Measurements from ENCODE around the gene OR6J1. TPM values are rescaled to one million over a fixed set of nuclear protein-coding genes. Genes with fewer than 3 reads are reported as not detected.
A peak's percentile ranks its signal among the peaks of the same experiment; 100 is the strongest.
"Not testable (repeated sequence)": the region's sequence is repeated elsewhere in the genome, so short reads cannot be mapped to it uniquely, and the experiment has no call there.

Gene OR6J1
- total RNA-seq (2014; rRNA removed; shearing (Covaris generic)) = not detected in 2 replicates

DNA sequence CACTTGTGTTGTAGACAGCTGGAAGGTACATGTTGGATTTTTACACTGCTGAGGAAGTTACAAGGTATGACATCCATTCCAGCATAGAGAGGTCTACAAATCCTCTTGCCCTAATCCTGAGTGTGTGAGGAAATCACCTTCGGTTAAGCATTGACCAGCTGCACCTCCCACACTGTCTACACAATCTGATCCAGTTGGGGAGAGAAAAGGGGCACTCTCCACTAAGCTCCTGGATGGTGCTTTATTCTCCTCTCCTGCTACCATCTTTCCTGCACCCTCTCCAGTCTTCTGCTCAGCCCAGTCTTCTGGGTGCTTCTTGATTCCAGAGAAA is at the start of gene OR6J1:
Gene OR6J1, minus strand, starts transcription at position 48 of the 331 bp plus-strand sequence. CDS start 9,541 bp downstream, outside the sequence.
- DNase-seq (ENCODE audit: low read depth) = no peak

DNA sequence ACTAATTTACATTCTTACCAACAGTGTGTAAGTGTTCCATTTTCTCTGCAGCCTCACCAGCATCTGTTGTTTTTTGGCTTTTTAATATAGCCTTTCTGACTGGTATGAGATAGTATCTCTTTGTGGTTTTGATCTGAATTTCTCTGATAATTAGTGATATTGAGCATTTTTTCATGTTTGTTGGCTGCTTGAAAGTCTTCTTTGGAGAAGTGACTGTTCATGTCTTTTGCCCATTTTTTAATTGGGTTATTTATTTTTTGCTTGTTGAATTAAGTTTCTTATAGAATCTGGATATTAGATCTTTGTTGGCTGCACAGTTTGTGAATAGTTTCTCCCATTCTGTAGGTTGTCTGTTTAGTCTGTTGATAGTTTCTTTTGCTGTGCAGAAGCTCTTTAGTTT is 48.0 kb upstream of the OR6J1 start:
- DNase-seq (ENCODE audit: low read depth) = peak; percentile 20

DNA sequence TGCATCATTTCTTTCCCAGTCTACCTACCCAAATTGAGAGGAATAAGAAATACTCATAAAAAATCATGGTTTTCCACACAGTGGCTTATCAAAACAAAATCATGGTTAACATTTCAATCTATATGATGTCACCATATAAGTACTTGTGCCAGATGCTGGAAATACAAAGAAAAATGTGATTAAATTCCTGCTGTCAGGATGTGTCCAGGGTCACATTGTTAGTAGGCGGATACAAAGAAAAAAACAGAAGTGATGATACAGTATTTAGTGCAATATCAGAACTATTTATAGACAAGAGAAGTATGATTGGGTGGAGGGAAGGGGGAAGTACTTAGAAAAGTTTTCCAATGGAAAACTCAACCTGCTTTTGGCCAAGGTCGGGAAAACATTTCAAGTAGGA is 47.0 kb upstream of the OR6J1 start:
- DNase-seq (ENCODE audit: low read depth) = peak; percentile 72

DNA sequence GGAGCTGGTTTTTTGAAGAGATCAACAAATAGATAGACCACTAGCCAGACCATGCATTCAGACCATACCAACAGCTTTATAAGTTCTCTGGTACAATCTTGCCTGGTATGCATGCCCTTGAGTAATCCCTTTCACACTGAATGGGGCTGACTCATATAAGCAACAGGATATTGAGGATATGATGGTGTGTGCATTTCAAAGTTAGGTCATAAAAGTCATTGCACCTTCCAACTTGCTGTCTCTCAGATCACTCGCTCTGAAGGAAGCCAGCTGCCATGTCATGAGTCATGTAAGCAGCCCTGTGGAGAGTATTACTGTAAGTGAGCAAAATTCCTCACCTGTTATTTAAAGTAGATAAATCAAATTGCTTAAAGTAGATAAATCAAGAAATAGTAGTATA is 45.0 kb upstream of the OR6J1 start:
- peak; percentile 97 for DNase-seq (ENCODE audit: low read depth)

DNA sequence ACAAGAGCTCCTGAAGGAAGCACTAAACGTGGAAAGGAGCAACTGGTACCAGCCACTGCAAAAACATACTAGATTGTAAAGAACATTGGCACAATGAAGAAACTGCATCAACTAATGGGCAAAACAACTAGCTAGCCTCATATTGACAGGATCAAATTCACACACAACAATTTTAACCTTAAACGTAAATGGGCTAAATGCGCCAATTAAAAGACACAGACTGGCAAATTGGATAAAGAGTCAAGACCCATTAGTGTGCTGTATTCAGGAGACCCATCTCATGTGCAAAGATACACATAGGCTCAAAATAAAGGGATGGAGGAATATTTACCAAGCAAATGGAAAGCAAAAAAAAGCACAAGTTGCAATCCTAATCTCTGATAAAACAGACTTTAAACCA is 43.8 kb upstream of the OR6J1 start:
- not testable (repeated sequence) for DNase-seq (ENCODE audit: low read depth)

DNA sequence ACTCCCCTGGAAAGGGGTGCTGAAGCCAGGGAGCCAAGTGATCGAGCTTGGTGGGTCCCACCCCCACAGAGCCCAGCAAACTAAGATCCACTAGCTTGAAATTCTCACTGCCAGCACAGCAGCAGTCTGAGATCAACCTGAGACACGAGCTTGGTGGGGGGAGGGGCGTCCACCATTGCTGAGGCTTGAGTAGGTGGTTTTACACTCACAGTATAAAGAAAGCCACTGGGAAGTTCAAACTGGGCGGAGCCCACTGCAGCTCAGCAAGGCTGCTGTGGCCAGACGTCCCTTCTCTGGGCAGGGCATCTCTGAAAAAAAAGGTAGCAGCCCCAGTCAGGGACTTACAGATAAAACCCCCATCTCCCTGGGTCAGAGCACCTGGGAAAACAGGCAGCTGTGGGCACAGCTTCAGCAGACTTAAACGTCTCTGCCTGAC is 42.0 kb upstream of the OR6J1 start:
- DNase-seq (ENCODE audit: low read depth) = peak; percentile 38

DNA sequence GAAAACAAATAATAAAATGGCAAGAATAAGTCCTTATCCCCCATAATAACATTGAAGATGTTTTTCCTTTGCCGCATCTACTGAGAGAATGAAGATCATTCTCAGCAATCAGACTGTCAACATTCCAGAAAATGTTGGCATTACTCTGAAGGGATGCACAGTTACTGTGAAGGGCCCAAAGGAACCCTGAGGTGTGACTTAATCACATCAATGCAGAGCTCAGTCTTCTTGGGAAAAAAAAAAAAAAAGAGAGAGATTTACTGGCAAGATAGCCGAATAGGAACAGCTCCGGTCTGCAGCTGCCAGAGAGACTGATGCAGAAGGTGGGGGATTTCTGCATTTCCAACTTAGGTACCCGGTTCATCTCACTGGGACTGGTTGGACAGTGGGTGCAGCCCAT is 41.3 kb upstream of the OR6J1 start:
- peak; percentile 52 for DNase-seq (ENCODE audit: low read depth)

DNA sequence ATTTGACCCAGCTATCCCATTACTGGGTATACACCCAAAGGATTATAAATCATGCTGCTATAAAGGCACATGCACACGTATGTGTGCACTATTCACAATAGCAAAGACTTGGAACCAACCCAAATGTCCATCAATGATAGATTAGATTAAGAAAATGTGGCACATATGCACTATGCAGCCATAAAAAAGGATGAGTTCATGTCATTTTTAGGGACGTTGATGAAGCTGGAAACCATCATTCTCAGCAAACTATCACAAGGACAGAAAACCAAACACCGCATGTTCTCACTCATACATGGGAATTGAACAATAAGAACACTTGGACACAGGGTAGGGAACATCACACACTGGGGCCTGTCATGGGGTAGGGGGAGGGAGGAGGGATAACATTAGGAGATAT is 39.3 kb upstream of the OR6J1 start:
- not testable (repeated sequence) for DNase-seq (ENCODE audit: low read depth)

DNA sequence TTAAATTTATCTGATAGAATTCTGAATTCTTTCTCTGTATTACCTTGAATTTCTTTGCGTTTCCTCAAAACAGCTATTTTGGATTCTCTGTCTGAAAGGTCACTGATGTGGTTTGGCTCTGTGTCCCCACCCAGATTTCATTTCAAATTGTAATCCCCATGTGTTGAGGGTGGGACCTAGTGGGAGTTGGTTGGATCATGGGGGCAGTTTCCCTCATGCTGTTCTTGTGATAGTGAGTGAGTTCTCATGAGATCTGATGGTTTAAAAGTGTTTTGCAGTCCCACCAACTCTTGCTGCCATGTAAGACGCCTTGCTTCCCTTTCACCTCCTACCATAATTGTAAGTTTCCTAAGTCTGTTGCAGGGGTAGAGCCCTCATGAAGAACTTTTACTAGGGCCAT is 34.1 kb upstream of the OR6J1 start:
- DNase-seq (ENCODE audit: low read depth) = no peak

DNA sequence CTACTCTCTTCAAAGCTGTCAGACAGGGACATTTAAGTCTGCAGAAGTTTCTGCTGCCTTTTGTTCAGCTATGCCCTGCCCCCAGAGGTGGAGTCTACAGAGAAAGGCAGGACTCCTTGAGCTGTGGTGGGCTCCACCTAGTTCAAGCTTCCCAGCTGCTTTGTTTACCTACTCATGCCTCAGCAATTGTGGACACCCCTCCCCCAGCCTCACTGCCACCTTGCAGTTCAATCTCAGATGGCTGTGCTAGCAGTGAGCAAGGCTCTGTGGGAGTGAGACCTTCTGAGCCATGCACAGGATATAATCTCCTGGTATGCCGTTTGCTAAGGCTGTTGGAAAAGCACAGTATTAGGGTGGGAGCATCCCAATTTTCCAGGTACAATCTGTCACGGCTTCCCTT is 33.4 kb upstream of the OR6J1 start:
- not testable (repeated sequence) for DNase-seq (ENCODE audit: low read depth)

DNA sequence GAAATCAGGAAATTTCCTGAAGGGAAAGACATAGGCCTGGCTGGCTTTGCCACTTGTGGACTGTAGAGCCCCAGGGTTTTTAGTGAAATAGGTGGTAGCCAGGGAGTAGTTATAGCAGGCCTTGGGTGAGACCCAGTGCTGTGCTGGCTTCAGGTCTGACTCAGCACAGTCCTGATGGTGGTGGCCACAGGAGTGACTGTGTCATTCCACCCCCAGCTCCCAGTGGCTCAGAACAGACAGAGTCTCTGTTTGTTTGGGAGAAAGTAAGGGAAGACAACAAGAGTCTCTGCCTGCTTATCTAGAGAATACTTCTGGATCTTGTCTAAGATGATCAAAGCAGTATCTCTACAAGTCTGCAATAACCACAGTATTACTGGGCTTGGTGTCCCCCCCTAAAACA is 27.5 kb upstream of the OR6J1 start:
- peak; percentile 76 for DNase-seq (ENCODE audit: low read depth)

DNA sequence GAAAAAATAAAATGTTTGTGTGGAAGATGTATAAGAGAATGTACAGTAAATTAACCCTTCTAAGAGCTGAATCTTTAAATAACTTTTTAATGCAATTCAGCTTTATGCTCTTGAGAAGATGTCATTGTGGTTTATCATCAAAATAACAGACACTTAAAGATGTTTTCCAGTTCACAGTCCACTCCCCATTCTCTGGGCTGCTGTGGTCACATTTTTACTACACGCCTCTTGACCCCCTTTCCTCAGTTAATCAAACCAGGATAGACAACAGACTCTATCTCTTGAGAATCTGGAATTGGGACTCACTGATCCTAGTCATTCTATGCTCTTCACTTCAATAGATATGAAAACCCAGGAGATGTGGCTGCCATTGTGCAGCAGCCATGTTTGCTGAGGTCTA is 24.7 kb upstream of the OR6J1 start:
- DNase-seq (ENCODE audit: low read depth) = no peak

DNA sequence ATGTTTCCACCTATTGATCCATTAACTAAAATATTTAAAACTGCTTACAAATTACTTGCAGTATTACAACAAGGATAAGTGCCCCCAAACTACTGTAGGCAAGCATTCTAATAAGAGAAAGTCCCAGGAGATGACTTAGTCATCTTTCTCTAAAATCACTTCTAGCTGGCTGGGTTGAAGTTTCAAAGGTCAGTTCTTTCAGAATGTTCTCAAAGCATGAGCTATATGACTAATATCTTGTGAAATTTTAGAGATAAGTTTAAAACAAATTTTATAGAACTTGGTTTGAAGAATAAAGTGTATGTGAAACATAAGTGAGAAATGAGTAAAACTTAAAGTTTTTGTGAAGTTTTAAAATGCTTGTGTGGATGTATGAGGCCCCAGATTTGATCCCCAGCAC is 24.3 kb upstream of the OR6J1 start:
- peak; percentile 59 for DNase-seq (ENCODE audit: low read depth)

DNA sequence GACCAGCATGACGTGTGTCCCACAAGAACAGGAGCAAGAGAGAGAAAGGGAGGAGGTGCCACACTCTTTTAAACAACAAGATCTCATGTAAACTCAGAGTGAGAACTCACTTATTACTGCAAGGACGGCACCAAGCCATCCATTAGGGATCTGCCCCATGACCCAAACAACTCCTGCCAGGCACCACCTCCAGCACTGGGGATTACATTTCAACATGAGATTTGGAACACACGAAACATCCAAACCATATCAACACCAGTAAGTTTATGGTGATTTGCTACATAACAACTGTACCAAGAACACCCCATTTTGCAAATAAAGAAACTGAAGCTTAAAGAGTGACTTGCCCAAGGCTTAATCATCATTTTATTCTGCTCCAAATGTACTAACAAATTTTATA is 23.7 kb upstream of the OR6J1 start:
- no peak for DNase-seq (ENCODE audit: low read depth)

DNA sequence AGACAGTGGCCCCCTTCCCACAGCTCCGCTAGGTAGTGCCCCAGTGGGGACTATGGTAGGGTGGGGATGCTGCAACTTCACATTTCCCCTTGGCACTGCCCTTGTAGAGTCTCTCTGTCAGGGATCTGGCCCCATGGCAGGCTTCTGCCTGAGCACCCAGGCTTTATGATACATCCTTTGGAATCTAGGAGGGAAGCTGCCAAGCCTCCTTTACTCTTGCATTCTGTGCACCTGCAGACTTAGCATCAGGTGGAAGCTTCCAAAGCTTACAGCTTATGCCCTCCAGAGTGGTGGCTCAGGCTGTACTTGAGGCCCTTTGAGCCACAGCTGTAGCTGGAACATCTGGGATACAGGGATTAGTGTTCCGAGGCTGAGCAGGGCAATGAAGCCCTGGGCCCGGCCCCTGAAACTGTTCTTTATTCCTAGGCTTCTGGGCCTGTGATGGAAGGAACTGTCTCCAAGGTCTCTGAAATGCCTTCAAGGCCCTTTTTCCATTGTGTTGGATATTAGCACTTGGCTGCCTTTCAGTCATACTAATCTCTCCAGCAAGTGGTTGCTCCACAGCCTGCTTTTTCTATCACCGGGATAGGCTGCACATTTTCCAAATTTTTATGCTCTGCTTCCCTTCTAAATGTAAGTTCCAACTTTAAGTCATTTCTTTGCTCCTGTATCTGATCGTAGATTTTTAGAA is 22.2 kb upstream of the OR6J1 start:
- DNase-seq (ENCODE audit: low read depth) = no peak

DNA sequence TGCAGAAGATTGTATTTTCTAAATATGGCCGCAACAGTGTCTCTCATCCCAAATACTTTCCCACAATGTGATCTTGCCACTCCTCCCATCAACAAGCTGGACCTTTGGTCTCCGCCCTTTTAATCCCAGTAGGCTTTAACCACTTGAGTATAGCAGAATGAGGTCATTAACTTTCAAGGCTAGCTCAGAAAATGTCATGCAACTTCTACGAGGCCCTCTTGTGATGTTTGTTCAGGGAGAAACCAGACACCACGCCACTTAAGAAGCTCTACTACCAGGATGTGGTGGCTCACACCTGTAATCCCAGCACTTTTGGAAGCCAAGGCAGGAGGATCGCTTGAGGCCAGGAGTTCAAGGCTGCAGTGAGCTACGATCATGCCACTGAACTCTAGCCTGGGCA is 20.1 kb upstream of the OR6J1 start:
- DNase-seq (ENCODE audit: low read depth) = no peak

DNA sequence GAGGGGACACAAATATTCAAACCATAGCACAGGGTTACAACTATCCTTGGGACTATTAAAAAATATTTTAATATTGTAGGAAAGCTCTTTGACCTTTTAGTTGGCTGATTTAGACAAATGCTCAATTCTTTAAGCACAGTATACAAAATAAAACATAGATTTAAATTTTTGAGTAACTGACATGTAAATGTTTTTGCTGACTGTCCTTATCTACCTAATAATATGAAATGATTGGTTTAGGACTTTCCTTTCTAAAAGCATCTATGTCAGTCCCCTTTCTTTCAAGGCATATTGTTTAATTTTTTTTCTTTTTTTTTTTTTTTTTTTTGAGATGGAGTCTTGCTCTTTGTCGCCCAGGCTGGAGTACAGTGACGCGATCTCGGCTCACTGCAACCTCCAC is 16.5 kb upstream of the OR6J1 start:
- DNase-seq (ENCODE audit: low read depth) = no peak

DNA sequence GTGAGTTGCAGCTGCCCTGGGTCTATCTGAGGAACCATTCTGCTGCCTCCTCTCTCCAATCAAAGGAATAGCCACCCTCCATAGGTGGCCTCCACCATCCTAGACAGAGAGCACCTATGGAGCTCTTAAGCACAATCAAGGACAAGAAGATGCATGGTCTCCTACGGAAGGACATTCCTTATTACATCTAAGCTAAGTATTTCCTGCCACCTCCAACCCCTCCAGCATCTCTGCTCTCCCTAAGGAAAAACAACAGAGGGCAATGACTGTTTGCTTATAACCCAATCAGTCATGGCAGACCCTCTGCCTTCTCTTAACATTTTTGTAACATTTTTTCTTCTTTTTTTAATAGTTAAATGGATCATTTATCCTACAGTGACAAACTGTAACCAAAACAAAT is 14.8 kb upstream of the OR6J1 start:
- DNase-seq (ENCODE audit: low read depth) = no peak

DNA sequence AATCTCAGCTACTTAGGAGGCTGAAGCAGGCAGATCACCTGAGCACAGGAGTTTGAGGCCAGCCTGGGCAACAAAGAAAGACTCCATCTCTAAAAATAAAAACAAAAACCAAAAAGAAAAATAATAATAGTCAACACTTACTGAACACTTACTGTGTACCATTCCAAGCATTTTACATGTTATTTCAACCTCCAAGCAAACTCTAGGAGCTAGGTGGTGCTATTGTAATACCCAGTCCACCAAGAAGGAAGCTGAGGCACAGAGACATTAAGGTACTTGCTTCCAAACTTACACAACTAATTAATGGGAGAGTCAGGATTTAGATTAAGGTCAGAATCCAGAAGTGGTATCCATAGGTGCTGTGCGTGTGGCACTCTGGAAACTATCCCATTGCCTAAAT is 13.7 kb upstream of the OR6J1 start:
- DNase-seq (ENCODE audit: low read depth) = peak; percentile 65

DNA sequence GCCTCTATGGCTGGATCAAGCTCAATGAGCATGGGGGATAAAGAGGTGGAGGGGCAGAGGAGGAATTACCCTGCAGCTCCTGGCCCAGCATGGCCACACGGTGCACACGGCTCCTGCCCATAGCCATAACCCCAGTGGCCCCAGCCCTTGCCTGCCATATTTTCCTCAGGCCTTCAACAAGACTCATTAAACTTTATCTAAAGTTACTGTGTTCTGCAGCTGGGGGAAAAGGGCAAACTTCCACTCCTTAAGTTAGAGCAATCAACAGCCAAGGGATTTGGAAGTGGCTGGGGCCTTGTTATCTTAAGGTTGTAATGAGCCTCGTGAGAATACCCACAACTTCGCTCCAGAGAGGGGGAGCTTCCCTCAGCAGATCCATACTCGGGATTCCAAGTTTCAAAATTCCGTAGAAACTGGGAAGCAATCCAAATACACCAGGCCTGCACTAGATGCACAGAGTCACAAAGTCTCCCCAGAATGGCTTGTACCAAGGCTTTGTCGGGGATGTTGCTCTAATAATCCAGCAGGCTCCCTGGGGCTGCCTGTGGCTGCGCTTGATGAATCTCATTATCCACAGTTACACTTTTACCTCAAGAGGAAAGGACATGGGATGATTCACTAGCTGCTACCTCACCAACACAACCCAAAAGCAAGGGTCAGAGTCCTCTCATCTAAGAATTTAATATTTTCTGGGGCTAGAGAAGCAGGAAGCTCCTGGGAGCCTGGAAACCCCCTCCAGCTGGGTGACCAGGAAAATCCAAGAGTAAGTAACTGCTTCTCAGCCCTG is 13.0 kb upstream of the OR6J1 start:
- peak; percentile 44 for DNase-seq (ENCODE audit: low read depth)

DNA sequence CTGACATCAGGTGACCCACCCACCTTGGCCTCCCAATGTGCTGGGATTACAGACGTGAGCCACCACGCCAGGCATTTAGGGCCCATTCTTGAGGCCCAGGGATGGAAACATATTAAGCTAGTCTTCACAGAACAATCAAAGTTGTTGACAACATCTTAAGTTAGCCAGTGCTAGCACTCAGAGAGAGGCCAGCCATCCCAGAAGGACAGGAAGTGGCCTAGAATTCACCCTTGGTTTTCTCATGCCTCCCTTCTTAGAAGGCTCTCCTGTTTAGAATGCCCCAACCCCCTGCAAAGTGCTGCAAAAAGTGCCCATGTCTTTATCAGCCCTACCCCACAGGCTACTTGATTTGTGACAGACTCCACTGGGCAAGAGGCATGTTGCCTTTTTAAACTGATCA is 12.1 kb upstream of the OR6J1 start:
- DNase-seq (ENCODE audit: low read depth) = no peak

DNA sequence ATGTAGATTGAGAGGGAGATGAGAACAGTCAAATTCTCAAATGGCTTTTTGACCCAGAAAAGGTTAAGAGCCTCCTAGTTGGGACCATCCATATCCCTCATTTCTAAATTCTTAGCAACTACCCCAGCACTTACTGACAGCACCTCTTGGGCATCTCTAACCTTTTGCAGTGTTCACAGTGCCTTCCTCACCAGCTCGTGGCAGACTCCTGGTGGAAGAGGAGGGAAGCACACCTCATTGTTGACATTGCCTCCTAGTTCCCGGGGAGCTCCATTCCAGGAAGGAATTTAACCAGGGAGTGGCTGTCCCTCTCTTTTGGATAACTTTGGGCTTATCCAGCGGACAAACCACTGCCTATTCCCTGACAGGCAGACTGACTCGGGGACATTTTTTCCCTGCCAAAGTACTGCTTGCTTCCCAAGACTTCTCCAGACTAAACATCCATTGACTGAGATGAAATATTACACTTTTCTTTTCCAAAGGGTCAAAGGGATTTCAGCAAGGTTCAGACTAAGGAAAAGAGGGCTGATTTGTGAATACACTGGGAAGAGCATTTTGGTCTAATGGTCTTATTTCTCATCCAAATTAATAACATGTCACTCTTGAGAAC is 9.0 kb upstream of the OR6J1 start:
- DNase-seq (ENCODE audit: low read depth) = peak; percentile 77

DNA sequence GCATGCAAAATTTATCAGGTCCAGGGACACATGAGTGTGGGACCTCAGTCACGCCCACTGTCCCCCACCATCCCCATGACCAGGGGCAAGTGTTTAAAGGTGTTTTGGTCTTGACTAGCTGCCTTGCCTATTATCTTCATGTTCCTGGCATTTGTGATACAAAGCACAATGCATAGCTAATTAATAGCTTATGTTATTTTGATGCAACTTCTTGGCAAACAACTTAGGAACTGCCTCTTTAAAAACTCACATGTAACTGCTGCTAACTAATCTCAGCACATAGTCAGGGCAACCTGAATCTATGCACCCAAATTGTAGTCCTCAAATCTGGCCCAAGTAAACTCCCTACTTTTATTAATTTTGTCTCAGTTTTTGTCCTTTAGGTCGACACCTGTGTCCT is 7.4 kb upstream of the OR6J1 start:
- DNase-seq (ENCODE audit: low read depth) = no peak

Measured in M059J (cell line).